HG02571 (cell line): ENCODE data around the gene DQX1.

Source experiments
- ATAC-seq: cut with Tn5 transposase; IDR thresholded peaks from one replicate; pipeline ENCODE4 v1.9.1; 2021; ENCODE audit warnings: mild to moderate bottlenecking, moderate library complexity; ENCODE audit not compliant: unreplicated experiment

DQX1 gene

GRCh38 chr2:74512744-74513604, 13.1 kb downstream of the DQX1 start:
- ATAC-seq, result no peak

GRCh38 chr2:74511104-74511989, 14.7 kb downstream of the DQX1 start:
- ATAC-seq, result no peak

- no peak for ATAC-seq
These were observed 15.8 kb downstream of the DQX1 start for GRCh38 chr2:74510272-74510671.

- ATAC-seq, result peak; percentile 10
These were observed 18.0 kb downstream of the DQX1 start for GRCh38 chr2:74507926-74508520.

GRCh38 chr2:74507145-74507925, 18.7 kb downstream of the DQX1 start, which contains the start of gene PCGF1:
PCGF1 (minus strand) TSS chr2:74507695; CDS start chr2:74507668, 27 bp downstream.
- ATAC-seq, result peak; percentile 87

- no peak for ATAC-seq
These were observed 20.4 kb downstream of the DQX1 start for GRCh38 chr2:74505448-74506246.

- ATAC-seq, result no peak
These were observed 21.4 kb downstream of the DQX1 start for GRCh38 chr2:74504591-74504990.

- ATAC-seq, result no peak
These were observed 22.2 kb downstream of the DQX1 start for GRCh38 chr2:74503506-74504475.

GRCh38 chr2:74502720-74503505, 23.1 kb downstream of the DQX1 start:
- peak; percentile 35 for ATAC-seq

- ATAC-seq, result no peak
These were observed 23.8 kb downstream of the DQX1 start for GRCh38 chr2:74502147-74502719.

GRCh38 chr2:74501335-74502071, 24.5 kb downstream of the DQX1 start:
- ATAC-seq, result no peak

GRCh38 chr2:74500578-74500946, 25.5 kb downstream of the DQX1 start:
- ATAC-seq, result no peak

GRCh38 chr2:74499940-74500577, 26.0 kb downstream of the DQX1 start:
- ATAC-seq, result no peak

- ATAC-seq, result no peak
These were observed 26.6 kb downstream of the DQX1 start, which contains the start of gene LBX2 for GRCh38 chr2:74499267-74499939. LBX2 (minus strand) TSS chr2:74499603; CDS start chr2:74499537, 66 bp downstream.

GRCh38 chr2:74498500-74499266, 27.3 kb downstream of the DQX1 start:
- no peak for ATAC-seq
